Measurements from ENCODE around the gene TTC32. TPM values are rescaled to one million over a fixed set of nuclear protein-coding genes. Genes with fewer than 3 reads are reported as not detected.

The TTC32 gene
- total and polyA plus RNA-seq, 8 donors, result 6.6 to 42.7 (median 32.8) TPM

- Histone ChIP-seq H3K36me3 (no peaks in the 10 kb centered on the region), H3K27me3 (no peaks in the 10 kb centered on the region), H3K9me3 (no peaks in the 10 kb centered on the region), H3K27ac (no peak overlapping the region), H3K4me1 (no peaks in the 10 kb centered on the region), H3K4me3 (no peak overlapping the region)
- no peak for TF ChIP-seq CTCF (IDR thresholded peaks at IDR 0.05)
- intact Hi-C loops (cut with DNase I), result no loop called here
- DNase-seq, result no peak
- no peak for ATAC-seq
These were observed 14.7 kb upstream of the TTC32 start for GRCh38 chr2:19916385-19916950.

GRCh38 chr2:19914266-19914975 is 12.6 kb upstream of the TTC32 start:
- no peak overlapping the region for H3K27ac ChIP-seq
- TF ChIP-seq CTCF (IDR thresholded peaks at IDR 0.05), result no peak
- H3K4me1 ChIP-seq, result no peaks in the 10 kb centered on the region
- ATAC-seq, result no peak
- no peaks in the 10 kb centered on the region for H3K27me3 ChIP-seq
- intact Hi-C loops (cut with DNase I), result no loop called here
- no peak for DNase-seq
- no peak overlapping the region for H3K4me3 ChIP-seq
- H3K9me3 ChIP-seq, result no peaks in the 10 kb centered on the region
- no peaks in the 10 kb centered on the region for H3K36me3 ChIP-seq

- H3K4me3 ChIP-seq, result no peak overlapping the region
- intact Hi-C loops (cut with DNase I), result no loop called here
- H3K27me3 ChIP-seq, result no peaks in the 10 kb centered on the region
- DNase-seq (no peak), ATAC-seq (peak; percentile 45)
- no peaks in the 10 kb centered on the region for H3K9me3 ChIP-seq
- H3K36me3 ChIP-seq, result no peaks in the 10 kb centered on the region
- H3K27ac ChIP-seq, result no peak overlapping the region
- no peaks in the 10 kb centered on the region for H3K4me1 ChIP-seq
- no peak for TF ChIP-seq CTCF (IDR thresholded peaks at IDR 0.05)
These were observed 10.2 kb upstream of the TTC32 start for GRCh38 chr2:19911808-19912509.

- Histone ChIP-seq H3K27me3 (no peaks in the 10 kb centered on the region), H3K36me3 (no peaks in the 10 kb centered on the region), H3K9me3 (no peaks in the 10 kb centered on the region), H3K27ac (peak overlapping the region; percentile 94 to 98), H3K4me3 (peak overlapping the region; percentile 60 to 71), H3K4me1 (peaks cover 21 to 40% of the 10 kb centered on the region in 2 donors)
- no peak for TF ChIP-seq CTCF (IDR thresholded peaks at IDR 0.05)
- intact Hi-C loops (cut with DNase I), result no loop called here
- DNase-seq (peak in 1 of 4 donors; percentile 34), ATAC-seq (no peak)
These were observed 495 bp upstream of the TTC32 start for GRCh38 chr2:19902216-19902740.

GRCh38 chr2:19900931-19901441 is 797 bp downstream of the TTC32 start:
- DNase-seq (peak in 1 of 4 donors; percentile 46), ATAC-seq (peak; percentile 35)
- H3K4me1 ChIP-seq, result peaks cover 22 to 42% of the 10 kb centered on the region in 2 donors
- H3K27me3 ChIP-seq, result no peaks in the 10 kb centered on the region
- no peaks in the 10 kb centered on the region for H3K9me3 ChIP-seq
- intact Hi-C loops (cut with DNase I), result no loop called here
- H3K36me3 ChIP-seq, result no peaks in the 10 kb centered on the region
- H3K4me3 ChIP-seq, result peak overlapping the region; percentile 60 to 71
- no peak for TF ChIP-seq CTCF (IDR thresholded peaks at IDR 0.05)
- peak overlapping the region; percentile 94 to 98 for H3K27ac ChIP-seq

Data from left lung (tissue), 10 donors.